ENCODE results near the gene PRKAG3. TPM values are rescaled to one million over a fixed set of nuclear protein-coding genes. Genes with fewer than 3 reads are reported as not detected.

PRKAG3 gene
- total RNA-seq, 3 donors from 2014 or later, result not detected

DNA sequence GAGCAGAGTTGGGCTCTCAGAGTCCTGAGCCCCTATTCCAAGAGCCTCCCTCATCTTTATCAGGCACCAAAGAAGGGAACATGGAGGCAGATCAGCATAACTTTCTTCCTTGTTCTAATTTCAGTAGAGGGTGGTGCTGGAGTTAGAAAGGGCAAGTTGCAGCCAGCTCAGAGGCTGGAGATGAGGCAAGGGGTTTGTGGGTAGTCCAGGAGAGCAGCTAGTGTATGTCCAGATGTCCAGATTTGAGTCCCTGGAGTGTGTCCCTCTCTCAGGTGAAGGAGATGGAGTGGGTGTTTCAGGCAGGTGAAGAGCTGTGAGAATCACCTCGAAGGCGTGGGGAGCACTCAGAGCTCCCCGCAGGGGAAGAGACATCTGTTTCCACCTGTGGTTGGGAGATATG is 478 bp upstream of the PRKAG3 start:
- TF ChIP-seq, protein P1, sequence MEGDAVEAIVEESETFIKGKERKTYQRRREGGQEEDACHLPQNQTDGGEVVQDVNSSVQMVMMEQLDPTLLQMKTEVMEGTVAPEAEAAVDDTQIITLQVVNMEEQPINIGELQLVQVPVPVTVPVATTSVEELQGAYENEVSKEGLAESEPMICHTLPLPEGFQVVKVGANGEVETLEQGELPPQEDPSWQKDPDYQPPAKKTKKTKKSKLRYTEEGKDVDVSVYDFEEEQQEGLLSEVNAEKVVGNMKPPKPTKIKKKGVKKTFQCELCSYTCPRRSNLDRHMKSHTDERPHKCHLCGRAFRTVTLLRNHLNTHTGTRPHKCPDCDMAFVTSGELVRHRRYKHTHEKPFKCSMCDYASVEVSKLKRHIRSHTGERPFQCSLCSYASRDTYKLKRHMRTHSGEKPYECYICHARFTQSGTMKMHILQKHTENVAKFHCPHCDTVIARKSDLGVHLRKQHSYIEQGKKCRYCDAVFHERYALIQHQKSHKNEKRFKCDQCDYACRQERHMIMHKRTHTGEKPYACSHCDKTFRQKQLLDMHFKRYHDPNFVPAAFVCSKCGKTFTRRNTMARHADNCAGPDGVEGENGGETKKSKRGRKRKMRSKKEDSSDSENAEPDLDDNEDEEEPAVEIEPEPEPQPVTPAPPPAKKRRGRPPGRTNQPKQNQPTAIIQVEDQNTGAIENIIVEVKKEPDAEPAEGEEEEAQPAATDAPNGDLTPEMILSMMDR (IDR thresholded peaks at IDR 0.05), result no peak
- intact Hi-C loops (cut with DNase I, micrococcal nuclease), result no loop called here
- Histone ChIP-seq H3K9me3 (no peaks in the 10 kb centered on the region), H3K4me1 (ENCODE audit: low read depth) (no peaks in the 10 kb centered on the region), H3K4me3 (no peak overlapping the region), H3K36me3 (ENCODE audit: low read depth) (no peaks in the 10 kb centered on the region)
- no peak for ATAC-seq
- no peak for DNase-seq

DNA sequence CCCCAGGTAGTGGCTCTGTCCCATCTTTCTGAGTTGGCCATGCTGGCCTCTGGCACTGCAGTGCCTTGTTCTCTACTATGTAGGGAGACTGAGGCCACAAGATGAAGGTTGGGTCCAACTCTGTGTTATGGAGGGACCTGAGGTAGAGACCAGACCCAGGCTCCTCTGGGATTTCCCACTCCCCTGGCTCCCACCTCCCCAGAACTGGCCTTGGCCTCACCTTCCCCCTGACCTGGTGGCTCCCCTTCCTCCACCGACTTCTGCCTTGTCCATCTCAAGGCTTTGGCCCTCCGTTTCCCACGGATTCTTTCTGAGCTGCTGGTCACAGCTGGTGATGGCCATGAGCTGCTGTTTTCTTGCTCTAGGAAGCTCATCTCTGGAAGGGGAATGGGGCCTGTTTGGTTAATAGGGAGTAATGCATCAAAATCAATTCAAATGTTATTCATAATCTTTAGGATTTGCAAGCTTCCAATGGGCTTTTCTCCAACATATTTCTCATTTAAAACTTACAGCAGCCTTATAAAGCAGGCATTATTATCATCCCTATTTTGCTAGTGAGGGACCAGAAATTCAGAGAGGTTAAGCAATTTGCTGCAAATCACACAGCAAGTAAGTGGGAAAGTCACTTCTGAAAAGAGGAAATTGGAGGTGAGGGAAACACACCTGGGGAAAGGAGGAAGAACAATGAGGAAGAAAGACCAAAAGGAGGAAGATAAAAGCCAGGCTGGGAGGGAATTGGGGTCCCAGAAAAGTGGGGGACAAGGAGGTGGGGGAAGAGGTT is 887 bp downstream of the PRKAG3 start:
- no peaks in the 10 kb centered on the region for H3K9me3 ChIP-seq
- H3K36me3 ChIP-seq (ENCODE audit: low read depth), result no peaks in the 10 kb centered on the region
- no peaks in the 10 kb centered on the region for H3K4me1 ChIP-seq (ENCODE audit: low read depth)
- H3K4me3 ChIP-seq, result no peak overlapping the region
- intact Hi-C loops (cut with DNase I, micrococcal nuclease), result no loop called here
- TF ChIP-seq, protein P1 (IDR thresholded peaks at IDR 0.05), result no peak
- no peak for ATAC-seq
- no peak for DNase-seq

DNA sequence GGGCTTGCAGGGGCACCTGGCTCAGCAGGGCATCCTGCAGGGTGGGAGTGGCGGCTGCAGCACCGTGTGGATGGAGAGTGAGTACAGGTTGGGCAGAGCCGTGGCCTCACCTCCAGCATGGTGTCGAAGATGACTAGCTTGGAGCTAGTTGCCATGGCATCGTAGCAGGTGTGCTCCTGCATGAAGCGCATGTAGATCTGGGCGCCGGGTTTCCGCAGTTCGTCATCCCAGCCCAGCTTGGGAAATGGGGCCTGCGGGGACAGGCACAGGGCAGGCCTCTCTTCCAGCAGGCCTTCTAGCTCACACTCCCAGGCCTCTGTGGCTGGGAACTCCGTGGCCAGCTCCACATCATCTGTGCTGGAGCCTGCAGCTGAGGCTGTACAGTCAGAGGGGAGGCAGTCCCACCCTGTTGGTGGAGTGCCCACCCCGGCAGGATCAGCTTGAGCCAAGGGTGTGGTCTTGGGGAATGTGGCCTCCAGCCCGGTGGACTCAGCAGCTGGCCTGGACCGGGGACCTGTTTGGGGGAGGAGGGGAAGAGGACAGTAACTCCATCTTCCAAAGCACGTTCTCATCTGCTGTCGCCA is 1.6 kb downstream of the PRKAG3 start:
- Histone ChIP-seq H3K4me1 (ENCODE audit: low read depth) (no peaks in the 10 kb centered on the region), H3K4me3 (no peak overlapping the region), H3K36me3 (ENCODE audit: low read depth) (no peaks in the 10 kb centered on the region), H3K9me3 (no peaks in the 10 kb centered on the region)
- intact Hi-C loops (cut with DNase I, micrococcal nuclease), result no loop called here
- DNase-seq (no peak), ATAC-seq (no peak)
- TF ChIP-seq, protein P1 (IDR thresholded peaks at IDR 0.05), result no peak

DNA sequence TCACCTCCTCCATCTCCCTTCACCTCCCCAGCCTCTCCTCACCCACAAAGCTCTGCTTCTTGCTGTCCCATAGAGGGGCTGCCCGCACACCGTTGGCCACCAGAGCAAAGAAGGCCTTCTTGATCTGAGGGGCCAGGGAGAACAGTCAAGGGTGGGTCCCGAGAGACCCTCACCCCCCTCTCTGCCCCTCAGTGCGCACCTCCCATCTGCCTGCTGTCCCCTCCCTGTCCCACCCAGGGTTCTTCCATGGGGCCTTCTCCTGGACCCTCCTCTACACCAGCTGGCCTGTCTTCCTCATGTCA is 3.2 kb downstream of the PRKAG3 start:
- Histone ChIP-seq H3K9me3 (no peaks in the 10 kb centered on the region), H3K36me3 (ENCODE audit: low read depth) (no peaks in the 10 kb centered on the region), H3K4me3 (no peak overlapping the region), H3K4me1 (ENCODE audit: low read depth) (no peaks in the 10 kb centered on the region)
- TF ChIP-seq, protein P1 (IDR thresholded peaks at IDR 0.05), result no peak
- intact Hi-C loops (cut with DNase I, micrococcal nuclease), result no loop called here
- ATAC-seq (no peak), DNase-seq (no peak)

DNA sequence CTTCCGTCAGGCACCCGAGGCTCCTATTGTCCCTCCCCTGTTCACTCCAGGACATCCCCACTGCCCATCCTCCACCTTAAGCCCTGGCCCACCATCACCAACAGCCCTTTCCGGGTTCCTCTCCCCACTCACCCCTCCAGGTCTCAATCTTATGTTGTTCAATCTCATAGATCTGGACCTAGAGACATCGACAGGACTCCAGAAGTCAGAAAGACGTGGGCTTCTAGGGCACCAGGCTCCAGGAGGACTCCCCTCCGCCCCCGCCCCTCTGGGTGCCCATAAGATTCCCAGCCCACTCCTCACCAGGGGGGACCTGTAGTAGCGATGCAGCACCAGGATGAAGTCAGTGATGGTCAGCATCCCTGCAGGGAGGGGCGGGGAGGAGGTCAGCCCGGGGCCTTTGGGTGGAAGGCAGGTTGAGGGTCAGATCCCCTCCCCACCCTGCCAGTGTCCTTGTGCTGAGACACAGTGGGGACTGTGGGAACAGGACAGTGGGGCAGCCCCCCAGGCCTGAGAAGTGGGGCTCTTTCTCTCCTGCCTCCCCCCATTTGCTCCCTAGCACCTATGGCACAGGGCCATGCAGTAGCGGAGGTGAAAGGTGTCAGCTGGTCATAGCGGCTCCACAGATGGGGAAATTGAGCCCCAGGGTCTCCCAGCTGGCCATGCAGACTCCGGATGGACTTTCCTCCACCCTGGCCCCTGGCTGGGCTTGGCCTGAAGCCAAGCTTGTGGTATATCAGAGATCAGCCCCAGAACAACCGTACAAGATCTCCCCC is 3.7 kb downstream of the PRKAG3 start:
- Histone ChIP-seq H3K9me3 (no peaks in the 10 kb centered on the region), H3K36me3 (ENCODE audit: low read depth) (no peaks in the 10 kb centered on the region), H3K4me3 (no peak overlapping the region), H3K4me1 (ENCODE audit: low read depth) (no peaks in the 10 kb centered on the region)
- no peak for ATAC-seq
- TF ChIP-seq, protein P1 (IDR thresholded peaks at IDR 0.05), result no peak
- intact Hi-C loops (cut with DNase I, micrococcal nuclease), result no loop called here
- DNase-seq, result no peak
